A673 (cell line): Measurements from ENCODE around the gene LTN1.

Experiments
- EZH2 ChIP-seq: fragments of 200-600 bp; sonication (generic); IDR thresholded peaks from 2 replicates; pipeline ENCODE4 v1.6.1; 2017; ENCODE audit warnings: borderline replicate concordance, low read depth, mild to moderate bottlenecking, mixed read lengths, antibody characterized with exemption, low read length; ENCODE audit not compliant: poor library complexity, severe bottlenecking
- TF ChIP-seq, protein P1 (sequence below): fragments of 300-800, 200-600 bp; sonication (generic); conservative IDR thresholded peaks from 2 replicates; pipeline ENCODE4 v1.5.1; 2017; ENCODE audit warnings: low read depth, mild to moderate bottlenecking, antibody characterized with exemption, low read length, moderate library complexity, mixed read lengths

DNA sequence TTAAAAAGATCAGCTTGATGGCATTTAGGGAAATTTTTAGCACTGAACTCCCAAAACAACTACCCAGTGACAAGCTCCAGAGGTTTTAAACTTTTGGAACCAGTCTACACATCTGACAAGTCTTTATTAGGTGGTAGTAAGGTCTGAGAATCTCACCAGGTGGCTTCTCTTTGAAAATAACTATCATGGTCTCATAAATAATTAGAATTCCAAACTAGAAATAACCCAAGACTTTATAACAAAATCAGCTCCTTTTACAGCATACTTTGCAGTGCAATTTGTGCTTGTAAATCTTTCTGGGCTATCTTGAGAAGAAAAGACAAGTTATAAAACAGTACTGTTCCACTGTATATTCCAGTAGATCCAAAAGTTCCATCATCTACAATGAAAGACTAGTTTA is 108.7 kb downstream of the LTN1 start:
- TF ChIP-seq, protein P1, sequence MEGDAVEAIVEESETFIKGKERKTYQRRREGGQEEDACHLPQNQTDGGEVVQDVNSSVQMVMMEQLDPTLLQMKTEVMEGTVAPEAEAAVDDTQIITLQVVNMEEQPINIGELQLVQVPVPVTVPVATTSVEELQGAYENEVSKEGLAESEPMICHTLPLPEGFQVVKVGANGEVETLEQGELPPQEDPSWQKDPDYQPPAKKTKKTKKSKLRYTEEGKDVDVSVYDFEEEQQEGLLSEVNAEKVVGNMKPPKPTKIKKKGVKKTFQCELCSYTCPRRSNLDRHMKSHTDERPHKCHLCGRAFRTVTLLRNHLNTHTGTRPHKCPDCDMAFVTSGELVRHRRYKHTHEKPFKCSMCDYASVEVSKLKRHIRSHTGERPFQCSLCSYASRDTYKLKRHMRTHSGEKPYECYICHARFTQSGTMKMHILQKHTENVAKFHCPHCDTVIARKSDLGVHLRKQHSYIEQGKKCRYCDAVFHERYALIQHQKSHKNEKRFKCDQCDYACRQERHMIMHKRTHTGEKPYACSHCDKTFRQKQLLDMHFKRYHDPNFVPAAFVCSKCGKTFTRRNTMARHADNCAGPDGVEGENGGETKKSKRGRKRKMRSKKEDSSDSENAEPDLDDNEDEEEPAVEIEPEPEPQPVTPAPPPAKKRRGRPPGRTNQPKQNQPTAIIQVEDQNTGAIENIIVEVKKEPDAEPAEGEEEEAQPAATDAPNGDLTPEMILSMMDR, result no peak
- no peak for TF ChIP-seq EZH2
